ENCODE measurements around the gene FXYD1.
A peak's percentile ranks its signal among the peaks of the same experiment; 100 is the strongest.

The FXYD1 gene

GRCh38 chr19:35119578-35120155, 19.0 kb upstream of the FXYD1 start:
- no peak for TF ChIP-seq TCF12 (IDR thresholded peaks at IDR 0.05; ENCODE audit: low read depth)
- no peak for TF ChIP-seq REST (IDR thresholded peaks at IDR 0.05; ENCODE audit: low read depth)
- TF ChIP-seq CEBPB (IDR thresholded peaks at IDR 0.05), result no peak

- no peak for TF ChIP-seq YY1 (IDR thresholded peaks at IDR 0.05; ENCODE audit: low read depth)
- no peak for TF ChIP-seq RAD21 (IDR thresholded peaks at IDR 0.05; ENCODE audit: low read depth)
- peak; percentile 25; the same call in 1 of the 2 replicates for TF ChIP-seq USF1 (IDR thresholded peaks at IDR 0.05)
- peak; percentile 40; the same call in 1 of the 2 replicates for TF ChIP-seq MAX (IDR thresholded peaks at IDR 0.05)
- TF ChIP-seq CREB1 (IDR thresholded peaks at IDR 0.05; ENCODE audit: low read depth), result no peak
- TF ChIP-seq REST (IDR thresholded peaks at IDR 0.05; ENCODE audit: low read depth), result no peak
Observed at GRCh38 chr19:35120492-35120891, 18.1 kb upstream of the FXYD1 start.

GRCh38 chr19:35120898-35121297, 17.7 kb upstream of the FXYD1 start:
- no peak for TF ChIP-seq ZBTB7A (IDR thresholded peaks at IDR 0.05; ENCODE audit: low read depth)
- TF ChIP-seq CEBPB (IDR thresholded peaks at IDR 0.05), result no peak
- no peak for TF ChIP-seq CREB1 (IDR thresholded peaks at IDR 0.05; ENCODE audit: low read depth)
- TF ChIP-seq EP300 (IDR thresholded peaks at IDR 0.05; ENCODE audit: borderline replicate concordance), result no peak
- no peak for TF ChIP-seq MAX (IDR thresholded peaks at IDR 0.05)
- TF ChIP-seq RAD21 (IDR thresholded peaks at IDR 0.05; ENCODE audit: low read depth), result no peak
- no peak for TF ChIP-seq FOXM1 (IDR thresholded peaks at IDR 0.05; ENCODE audit: borderline replicate concordance, low read depth)
- no peak for TF ChIP-seq YY1 (IDR thresholded peaks at IDR 0.05; ENCODE audit: low read depth)

GRCh38 chr19:35122687-35123551, 15.7 kb upstream of the FXYD1 start:
- TF ChIP-seq CEBPB (IDR thresholded peaks at IDR 0.05) (0 out of 2 replicates have a peak, but pooled peaks have one; percentile 34), EGR1 (IDR thresholded peaks at IDR 0.05) (no peak)

- no peak for TF ChIP-seq ZBTB7A (IDR thresholded peaks at IDR 0.05; ENCODE audit: low read depth)
- TF ChIP-seq USF1 (IDR thresholded peaks at IDR 0.05), result no peak
- no peak for TF ChIP-seq CEBPB (IDR thresholded peaks at IDR 0.05)
- no peak for TF ChIP-seq FOXM1 (IDR thresholded peaks at IDR 0.05; ENCODE audit: borderline replicate concordance, low read depth)
- TF ChIP-seq TEAD4 (IDR thresholded peaks at IDR 0.05), result no peak
Observed at GRCh38 chr19:35123573-35123972, 15.1 kb upstream of the FXYD1 start.

- TF ChIP-seq YY1 (IDR thresholded peaks at IDR 0.05; ENCODE audit: low read depth) (peak; percentile 15; the same call in 1 of the 2 replicates), MAX (IDR thresholded peaks at IDR 0.05) (peak; percentile 91), NFIC (IDR thresholded peaks at IDR 0.05) (0 out of 2 replicates have a peak, but pooled peaks have one; percentile 42), USF1 (IDR thresholded peaks at IDR 0.05) (peak; percentile 75), EP300 (IDR thresholded peaks at IDR 0.05; ENCODE audit: borderline replicate concordance) (no peak)
Observed at GRCh38 chr19:35124098-35125060, 14.2 kb upstream of the FXYD1 start.
